DMS114 treated with DMSO at 0.1 percent for 48 hours (cell line): Measurements from ENCODE around the gene PSRC1.
A peak's percentile ranks its signal among the peaks of the same experiment; 100 is the strongest.

Source experiments
- DNase-seq: peaks from one replicate; lab custom pipeline; 2025; ENCODE audit not compliant: unreplicated experiment; lab: John Stamatoyannopoulos, UW

Gene PSRC1

DNA sequence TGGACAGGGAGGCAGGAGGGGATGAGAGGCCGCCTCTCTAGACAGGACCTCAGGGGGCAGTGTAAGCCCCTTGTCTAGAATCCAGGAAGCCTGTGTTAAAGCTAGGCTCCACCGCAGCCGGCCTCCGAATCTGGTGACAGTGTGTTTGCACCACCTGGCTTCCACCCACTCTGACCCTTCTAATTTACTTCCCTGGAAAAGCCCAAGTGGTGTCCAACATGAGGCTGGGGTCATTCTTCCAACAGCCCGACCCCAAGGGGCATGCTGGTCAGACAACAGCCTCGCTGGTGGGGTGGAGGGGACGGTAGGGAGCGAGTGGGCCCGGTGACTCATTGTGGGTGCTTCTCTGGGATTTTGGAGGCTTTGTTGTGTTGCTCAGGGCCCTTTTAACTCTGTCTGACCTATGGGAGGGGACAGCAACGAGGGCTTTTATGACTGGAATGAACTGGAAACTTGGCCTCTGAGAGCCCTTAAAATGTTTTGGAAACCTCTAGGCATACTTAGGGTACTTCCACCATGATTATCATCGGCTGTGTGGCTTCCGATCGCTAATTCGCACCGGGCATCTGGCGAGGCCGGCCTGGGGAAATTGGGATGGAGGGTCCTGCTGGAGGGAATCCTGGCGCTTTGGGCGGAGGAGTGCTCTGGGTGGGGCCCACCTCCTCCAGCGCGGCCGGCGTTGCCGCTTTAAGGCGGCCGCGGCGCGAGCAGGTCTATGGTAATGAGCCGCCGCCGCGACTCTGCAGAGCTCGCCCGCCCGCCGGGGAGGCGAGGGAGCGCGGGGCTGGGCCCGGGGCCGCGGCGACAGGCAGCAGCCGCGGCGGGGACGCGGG, 33.9 kb downstream of the PSRC1 start, which contains the start of gene CELSR2:
Gene CELSR2 (plus strand): TSS at position 743 of the 833 bp plus-strand sequence. CDS start 541 bp downstream, outside the sequence.
- peak; percentile 46 for DNase-seq

DNA sequence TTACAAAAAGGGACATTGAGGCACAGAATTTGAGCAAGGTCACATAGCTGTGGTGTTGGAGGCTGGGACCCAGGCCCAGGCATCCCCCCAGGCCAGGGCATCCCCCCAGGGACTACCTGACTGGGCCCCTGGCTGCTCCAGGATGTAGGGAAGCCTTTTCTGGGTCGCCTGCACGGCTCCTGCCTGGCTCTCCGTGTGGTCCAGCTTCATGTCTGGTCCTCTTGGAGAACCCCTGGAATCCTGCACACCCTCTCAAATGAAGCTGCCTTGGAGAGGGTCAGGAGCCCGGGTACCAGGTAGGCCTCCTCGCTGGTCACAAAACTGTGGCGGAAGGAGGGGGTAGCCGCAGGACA, 34.5 kb downstream of the PSRC1 start:
- DNase-seq: no peak

DNA sequence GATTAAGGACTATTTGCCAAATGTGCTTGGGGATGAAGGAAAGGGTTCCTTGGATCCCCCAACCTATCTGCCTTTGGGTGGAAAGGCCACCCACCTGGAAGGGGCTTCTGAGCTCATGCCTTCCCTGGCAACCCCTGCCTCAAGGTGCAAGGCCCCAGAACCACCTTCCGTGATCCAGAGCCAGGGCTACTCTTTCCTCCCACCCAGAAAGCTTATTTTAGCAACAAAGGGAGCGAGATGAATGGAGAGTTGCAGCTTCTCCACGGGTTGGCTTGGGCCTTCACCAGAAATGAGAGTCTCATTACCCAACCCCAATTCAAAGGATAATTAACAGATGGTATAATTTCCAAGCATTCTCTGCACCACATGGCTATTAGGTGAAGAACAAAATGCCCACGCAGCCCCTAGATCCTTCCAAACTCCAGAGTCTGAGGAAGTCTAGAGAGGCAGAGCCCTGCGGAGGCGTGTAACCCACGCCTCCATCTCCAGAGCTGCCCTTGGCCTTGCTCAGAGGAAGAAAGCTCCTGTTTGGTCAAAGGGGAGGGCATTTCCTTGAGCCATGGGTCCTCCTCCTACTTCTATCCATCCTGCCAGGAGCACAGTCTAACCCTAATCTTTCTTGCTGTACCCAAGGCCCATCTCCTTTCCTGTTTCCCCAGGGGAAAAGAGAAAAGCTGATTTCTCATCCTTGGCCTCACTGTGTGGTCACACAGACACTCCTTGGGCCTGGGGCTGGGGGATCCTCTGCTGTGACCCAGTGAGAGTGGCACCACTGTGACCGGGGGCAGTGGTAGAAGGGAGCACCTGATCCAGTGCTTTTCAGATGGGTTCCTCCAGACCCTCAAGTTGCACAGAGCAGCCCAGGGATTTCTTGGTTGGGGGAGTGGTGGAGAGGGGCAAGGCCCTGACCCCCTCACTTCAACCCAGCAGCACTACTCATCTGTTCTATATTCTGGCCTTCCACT, 35.3 kb downstream of the PSRC1 start:
- no peak for DNase-seq

DNA sequence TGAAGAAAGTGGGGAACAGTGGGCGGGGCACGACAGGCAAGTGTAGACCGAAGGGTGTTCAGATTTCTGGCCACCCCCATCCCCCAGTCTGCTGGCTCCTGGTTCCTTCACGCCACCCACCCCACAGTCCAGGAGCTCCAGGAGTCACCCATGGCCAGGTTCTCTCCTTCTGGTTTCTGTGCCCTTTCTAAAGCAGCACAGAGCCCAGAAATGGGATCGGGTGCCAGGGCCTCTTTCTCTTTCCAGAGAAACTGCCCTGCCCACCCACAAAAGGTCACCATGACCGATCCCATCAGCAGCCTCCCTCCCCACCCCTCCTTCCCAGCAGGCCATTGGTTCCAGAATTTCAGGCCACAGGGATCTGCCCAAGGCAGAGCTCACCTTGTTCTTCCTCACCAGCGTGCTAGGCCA, 36.8 kb downstream of the PSRC1 start:
- DNase-seq: no peak

DNA sequence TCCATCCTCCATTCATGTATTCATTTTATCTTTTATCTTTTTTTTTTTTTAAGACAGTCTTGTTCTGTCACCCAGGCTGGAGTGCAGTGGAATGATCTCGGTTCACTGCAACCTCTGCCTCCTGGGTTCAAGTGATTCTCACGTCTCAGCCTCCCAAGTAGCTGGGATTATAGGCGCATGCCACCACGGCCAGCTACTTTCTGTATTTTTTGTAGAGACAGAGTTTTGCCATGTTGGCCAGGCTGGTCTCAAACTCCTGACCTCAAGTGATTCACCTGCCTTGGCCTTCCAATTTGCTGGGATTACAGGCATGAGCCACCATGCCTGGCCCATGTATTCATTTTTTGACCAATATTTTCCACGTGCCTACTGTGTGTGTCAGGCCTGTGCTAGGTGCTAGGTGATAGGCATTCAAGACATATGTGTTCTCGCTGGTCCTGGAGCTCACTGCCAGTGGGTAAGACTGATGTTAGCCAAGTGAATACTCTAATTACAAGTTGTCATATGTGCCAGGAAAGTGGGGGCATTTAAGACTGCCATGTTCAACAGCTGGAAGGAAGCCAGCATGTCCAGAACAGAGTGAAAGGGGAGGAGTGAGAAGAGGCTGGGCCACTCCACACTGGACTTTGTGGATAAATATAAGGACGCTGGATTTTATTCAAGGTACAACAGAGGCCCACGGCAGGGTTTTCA, 38.9 kb downstream of the PSRC1 start:
- DNase-seq: no peak

DNA sequence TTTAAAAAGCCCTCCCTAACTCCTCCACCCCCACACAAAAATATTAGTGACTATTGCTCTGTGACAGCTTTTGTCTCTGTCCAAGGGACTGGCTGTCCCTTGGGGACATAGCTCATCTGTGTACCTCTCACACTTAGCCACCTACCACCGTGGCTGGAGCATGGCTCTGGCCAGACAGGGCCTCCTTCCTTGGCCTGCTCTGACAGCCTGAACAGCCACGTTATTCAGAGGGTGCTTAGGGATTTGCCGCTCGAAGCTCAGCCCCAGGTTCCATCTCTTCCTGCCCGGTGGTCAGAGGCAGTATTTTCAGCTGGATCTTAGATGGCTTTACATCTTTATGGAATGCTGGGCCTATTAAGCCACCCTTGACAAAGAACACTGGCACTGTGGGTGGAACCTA, 39.7 kb downstream of the PSRC1 start:
- no peak for DNase-seq

DNA sequence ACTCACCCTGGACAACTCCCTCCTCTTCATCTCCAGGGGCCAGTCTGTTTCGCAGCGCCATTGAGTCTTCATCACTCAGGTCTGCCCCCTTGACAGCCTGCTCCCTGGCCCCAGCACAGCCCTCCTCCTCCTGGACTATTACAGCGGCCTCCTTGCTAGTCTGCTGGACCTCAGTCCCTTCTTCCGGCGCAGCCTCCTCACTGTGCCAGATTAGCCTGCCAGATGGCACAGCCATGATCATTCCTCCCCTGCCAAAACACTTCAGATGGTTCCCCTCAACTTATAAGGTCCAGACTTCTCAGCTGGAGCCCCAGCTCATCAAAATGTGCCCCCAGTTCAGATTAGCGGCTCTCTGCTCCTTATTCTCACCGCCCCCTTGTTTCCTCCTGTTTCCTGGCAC, 40.6 kb downstream of the PSRC1 start:
- DNase-seq: no peak

DNA sequence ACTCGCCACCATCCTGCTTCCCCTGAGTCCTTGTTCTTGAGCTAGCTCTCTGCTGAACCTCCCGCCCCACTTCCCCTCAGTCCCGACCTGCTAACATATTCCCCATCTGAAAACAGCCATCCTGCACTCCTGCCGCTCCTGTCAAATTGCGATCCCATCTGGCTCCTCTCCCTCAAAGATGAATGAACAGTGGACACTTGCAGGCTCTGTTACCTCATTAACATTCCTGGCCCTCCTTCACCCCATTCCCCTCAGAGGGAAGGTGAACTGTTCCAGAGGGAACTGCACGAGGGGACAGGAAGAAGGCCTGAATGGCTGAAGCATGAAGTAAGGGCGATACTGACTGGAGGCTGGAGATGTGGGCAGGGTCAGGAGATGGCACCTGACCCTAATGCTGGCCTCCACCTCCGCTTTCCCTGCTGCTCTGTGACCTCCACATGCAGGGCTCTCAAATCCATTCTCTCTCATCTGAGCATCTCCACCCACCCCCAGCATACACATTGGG, 41.1 kb downstream of the PSRC1 start:
- no peak for DNase-seq

DNA sequence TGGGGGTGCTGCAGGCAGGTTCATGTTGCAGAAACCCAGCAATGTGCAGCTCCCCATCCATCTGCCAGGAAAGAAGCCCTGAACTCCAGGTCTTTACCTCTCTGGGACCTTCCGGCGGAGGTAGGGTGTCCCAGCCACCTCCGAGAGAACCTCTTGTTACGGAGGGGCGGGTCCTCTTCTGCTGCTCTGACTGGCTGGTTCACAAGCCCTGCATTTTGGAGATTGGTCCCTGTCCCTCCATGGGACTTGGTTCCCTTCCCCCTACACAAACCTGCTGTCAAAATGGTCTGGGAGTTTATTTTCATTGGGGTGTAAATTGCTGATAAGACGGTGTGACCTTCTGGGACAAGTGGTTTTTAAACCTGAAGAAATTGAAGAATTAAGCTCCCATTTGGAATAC, 41.6 kb downstream of the PSRC1 start:
- DNase-seq: no peak

DNA sequence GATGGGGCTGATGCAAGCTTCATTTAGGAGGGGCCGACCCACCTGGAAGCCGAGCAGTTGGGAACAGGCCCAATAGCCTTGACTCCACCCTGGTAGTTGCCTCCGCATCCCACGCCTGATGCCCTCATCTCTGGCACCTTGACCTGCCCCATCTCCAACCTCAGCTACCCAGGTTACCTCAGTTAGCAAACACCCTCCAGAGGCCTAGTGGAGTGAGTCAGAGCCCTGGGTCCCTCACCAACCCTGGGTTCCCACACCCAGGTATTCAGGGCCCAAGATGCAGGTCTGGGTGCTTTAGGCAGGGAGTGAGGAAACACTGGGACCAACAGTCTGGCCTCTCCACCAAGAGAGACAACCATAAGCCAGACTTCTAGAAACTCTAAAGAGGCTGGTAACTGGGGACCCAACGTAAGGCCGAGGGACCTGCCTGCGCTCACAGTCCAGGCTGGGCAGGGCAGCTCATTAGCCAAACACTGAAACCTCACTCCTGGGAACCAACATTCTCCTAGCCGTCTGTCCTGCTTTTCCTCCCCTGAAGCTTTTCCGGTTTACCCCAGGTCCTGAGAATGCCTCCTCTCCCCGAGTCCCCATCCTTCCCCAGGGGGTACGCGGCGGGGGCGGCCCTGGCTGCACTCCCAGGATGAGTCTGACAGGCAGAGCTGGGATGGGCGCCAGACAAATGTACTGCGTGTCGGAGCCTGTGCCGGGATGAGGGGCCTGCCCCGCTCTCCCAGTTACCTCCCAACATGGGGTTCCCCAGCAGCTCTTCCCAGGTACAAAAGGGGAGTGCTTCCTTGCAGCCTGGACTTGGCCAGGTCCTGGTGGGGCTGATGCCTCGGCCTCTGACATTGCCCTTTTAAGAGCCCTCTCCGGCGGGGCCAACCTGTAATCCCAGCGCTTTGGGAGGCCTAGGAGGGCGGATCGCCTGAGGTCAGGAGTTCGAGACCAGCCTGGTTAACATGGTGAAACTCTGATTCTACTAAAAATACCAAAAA, 42.5 kb downstream of the PSRC1 start:
- DNase-seq: no peak

DNA sequence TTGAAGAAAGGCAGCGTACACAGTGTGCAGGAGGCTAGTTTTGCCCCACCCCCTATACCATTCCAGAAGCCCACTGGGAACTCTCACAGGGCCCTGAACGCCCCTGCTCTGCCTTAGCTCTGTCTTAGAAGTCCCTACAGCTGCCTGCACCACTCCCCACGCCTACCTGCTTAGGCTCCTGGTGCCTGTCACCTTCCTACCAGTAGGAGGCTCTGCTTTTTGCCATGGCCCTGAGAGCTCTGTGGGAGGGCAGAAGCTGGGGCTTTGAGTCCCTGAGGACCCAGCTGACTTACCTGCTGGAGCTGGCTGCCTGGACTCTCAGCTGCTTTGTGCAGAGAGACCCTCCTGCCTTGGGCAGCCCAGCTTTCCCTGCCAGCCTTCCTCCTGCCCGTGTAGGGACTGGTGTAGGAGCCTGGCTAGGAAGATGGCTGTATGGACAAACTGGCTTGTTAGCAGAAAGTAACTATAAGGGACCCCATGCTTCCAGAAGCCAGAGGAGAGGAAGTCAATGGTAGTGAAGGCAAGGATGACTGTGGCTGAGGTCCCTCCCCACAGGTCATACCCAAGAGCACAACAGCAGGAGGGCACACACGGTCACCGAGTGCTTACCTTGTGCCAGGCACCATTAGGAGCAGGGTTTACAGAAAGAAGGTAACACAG, 43.4 kb downstream of the PSRC1 start:
- DNase-seq: no peak

DNA sequence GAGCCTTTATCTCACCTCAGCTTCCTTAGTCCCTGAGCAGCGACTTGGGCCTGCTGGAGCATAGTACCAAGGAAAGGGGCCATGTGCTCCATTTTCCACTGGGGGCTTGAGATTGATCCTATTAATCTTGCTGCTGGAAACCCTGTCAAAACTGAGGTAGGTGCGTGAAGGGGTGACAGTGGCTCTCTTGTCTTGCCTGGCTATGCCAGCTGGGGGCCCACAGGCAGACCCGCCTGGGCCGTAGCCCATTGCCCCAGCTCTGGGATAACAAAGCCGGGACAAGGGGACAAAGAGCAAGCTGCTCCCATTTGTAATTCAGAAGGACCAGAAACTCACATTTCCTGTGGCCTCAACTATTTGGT, 43.9 kb downstream of the PSRC1 start:
- no peak for DNase-seq

DNA sequence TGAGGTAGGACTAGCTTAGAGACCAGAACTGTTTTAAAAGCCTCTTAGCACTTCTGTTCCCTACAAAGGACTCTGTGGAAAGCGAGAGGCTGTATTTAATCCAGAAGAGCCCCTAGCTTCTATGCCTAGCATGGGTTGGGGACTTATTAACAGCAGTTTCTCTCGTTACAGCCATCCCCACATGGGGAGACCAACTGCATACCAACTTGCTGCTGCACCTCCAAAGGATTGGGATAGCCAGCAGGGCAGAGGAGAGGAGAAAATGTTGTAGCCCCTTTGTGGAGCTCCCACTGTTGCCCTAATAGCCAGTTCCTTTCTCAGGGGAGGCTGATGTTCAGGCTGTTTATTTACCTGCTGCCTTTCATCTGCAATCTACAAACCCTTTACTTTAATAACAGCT, 44.6 kb downstream of the PSRC1 start:
- DNase-seq: no peak

DNA sequence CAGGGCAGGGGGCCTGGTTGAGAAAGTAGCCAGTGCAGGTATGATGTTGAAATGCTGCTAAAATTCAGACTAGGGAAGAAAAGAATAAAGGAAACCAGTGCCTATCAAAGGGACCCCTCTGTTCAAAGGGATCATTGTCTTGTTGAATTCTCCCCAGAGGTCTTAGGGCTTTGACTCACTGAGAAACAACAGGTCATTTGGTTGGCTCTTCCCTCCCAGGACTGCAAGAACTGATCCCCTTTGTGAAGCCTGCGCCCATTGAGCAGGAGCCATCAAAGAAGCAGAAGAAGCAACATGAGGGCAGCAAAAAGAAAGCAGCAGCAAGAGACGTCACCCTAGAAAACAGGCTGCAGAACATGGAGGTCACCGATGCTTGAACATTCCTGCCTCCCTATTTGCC, 45.4 kb downstream of the PSRC1 start:
- DNase-seq: no peak

DNA sequence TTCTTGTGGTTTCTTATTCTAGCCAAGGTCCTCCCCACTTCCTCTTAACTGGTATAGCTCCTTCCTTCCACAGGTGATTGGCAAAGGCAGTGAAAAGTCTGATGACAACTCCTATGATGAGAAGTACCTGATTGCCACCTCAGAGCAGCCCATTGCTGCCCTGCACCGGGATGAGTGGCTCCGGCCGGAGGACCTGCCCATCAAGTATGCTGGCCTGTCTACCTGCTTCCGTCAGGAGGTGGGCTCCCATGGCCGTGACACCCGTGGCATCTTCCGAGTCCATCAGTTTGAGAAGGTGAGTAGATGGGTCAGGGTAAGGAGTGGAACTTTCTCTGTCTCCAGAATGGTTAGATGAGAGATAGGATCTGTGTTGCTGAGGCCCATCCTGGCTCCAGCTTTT, 47.8 kb downstream of the PSRC1 start:
- DNase-seq: no peak

DNA sequence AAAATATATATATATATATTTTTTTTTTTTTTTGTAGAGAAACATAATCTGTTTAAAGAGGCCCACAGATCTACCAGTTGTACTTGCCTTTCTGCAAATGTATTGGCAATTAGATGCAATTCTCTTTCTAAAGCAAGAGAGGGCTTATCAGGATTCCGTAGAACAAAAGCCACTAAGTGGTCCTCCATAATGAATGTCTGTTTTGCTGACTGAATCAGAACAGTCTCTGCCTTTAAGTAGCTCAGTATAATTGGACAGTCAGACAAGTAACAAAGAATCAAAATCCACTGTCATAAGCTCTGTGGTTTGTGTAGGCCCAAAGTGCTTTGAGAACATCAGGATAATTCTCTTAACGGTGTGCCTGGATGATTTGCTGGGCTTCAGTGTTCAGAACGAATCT, 51.9 kb downstream of the PSRC1 start:
- no peak for DNase-seq
